Myocyte (in vitro differentiated cells): Measurements from ENCODE around the gene GPX1. TPM values are rescaled to one million over a fixed set of nuclear protein-coding genes. Genes with fewer than 3 reads are reported as not detected.
A peak's percentile ranks its signal among the peaks of the same experiment; 100 is the strongest.

Source experiments
- DNase-seq: peaks from one replicate; pipeline ENCODE4 v3.0.0-alpha.2; 2012; ENCODE audit warnings: low read depth
- total RNA-seq: library from RNA; depleted of rRNA; stranded (reverse); fragments of >200 nt; gene quantifications from 2 replicates; pipeline ENCODE4 v1.2.3, GENCODE V29; 2014

Gene GPX1
- total RNA-seq, 1 donor from 2014 or later = 109 TPM

DNA sequence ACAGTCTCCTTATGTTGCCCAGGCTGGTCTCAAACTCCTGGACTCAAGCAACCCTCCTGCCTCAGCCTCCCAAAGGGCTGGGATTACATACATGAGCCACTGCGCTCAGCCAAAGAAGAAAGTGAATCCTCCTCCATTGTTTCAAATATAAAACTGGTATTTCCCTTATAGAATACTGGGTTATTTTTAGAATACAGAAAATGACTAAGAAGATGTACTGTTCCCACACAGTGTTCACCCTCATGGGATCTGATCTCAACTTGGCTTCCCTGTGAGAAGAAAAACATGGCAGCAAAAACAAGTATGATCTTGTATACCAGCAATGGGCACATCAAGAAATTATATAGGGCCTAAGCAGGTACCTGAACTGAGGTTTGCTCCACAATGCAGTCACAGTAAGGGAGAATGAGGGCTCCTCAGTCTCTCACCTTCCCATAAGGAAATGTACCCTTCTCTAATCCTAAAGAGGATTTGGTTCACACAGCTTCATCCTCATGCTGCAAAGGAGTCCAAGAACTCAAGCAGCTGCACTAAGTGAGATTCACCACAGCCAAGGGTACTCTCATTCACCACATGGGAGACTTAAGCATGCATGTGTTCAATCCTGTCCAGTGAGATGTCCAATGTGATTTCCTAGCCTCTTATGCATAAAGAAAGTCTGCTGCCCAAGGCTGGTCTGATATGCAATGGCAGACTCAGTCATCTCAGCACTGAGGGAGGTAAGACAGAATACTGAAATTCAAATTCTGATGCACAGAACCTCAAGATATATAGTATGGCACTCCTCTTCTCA, 44.1 kb downstream of the GPX1 start:
- DNase-seq = peak; percentile 68

DNA sequence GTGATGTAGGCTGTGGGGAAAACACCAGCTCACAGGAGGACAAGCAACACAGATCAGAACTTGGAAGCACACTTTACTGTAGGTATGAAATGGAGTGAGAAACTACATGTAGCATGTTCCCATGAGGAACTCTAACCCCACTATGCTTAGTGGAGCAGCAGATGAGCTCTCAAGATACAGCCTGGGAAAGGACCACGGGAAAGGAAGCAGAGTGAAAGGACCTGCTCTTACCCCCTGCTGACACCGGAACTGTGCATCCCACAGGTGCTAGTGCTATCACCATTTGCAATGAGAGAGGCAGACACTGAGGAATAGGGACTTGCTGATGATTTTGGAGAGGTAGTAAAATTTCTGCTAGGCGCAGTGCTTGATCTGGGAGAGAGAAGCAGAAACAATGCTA, 46.9 kb downstream of the GPX1 start:
- no peak for DNase-seq

DNA sequence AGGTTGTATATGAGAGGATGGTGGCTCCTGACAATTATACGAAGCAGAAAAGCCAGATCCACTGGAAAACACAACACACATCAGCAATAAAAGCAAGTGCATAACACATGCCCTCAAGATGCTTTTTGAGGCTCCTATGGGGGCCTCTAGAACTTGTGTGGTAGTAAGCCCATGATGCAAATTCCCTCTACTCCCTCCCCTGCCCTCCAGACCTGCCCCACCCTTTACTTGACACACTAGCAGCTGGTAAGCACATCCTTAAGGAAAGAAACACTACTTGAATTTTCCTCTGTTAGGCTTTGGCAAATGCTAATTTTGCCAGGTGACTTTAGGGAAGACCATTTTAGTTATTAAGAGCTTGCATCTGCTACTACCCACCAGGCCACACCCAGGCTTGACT, 47.5 kb downstream of the GPX1 start:
- peak; percentile 59 for DNase-seq

Other genes with a start within 250 kb of the GPX1 start
- 66.1 and 74.5 TPM in 2 replicates for gene USP19, start 237.5 kb downstream of the GPX1 start, total RNA-seq
- 632 and 641 TPM in 2 replicates for gene LAMB2, start 225.3 kb downstream of the GPX1 start, total RNA-seq
- 34.3 and 35.0 TPM in 2 replicates for gene CCDC71, start 192.0 kb downstream of the GPX1 start, total RNA-seq
- 28.7 and 45.0 TPM in 2 replicates for gene KLHDC8B, start 186.8 kb downstream of the GPX1 start, total RNA-seq
- gene C3orf62, start 81.1 kb downstream of the GPX1 start, total RNA-seq = 1.4 and 1.6 TPM in 2 replicates
- 9.9 and 11.8 TPM in 2 replicates for gene USP4, start 18.3 kb downstream of the GPX1 start, total RNA-seq
- 663 and 808 TPM in 2 replicates for gene RHOA, start 53.6 kb upstream of the GPX1 start, total RNA-seq
- gene TCTA, start 54.1 kb upstream of the GPX1 start, total RNA-seq = 30.0 and 37.2 TPM in 2 replicates
- gene AMT, start 64.1 kb upstream of the GPX1 start, total RNA-seq = 0.36 and 0.56 TPM in 2 replicates
- gene NICN1, start 71.0 kb upstream of the GPX1 start, total RNA-seq = 3.4 and 5.7 TPM in 2 replicates
- 276 and 362 TPM in 2 replicates for gene DAG1, start 111.9 kb upstream of the GPX1 start, total RNA-seq
- gene BSN, start 196.1 kb upstream of the GPX1 start, total RNA-seq = 0.31 and 0.45 TPM in 2 replicates